GM23338 (cell line): ENCODE data around the gene HHEX. TPM values are rescaled to one million over a fixed set of nuclear protein-coding genes. Genes with fewer than 3 reads are reported as not detected.
"Not testable (repeated sequence)": the region's sequence is repeated elsewhere in the genome, so short reads cannot be mapped to it uniquely, and the experiment has no call there.

Experiments
- ATAC-seq: fragments of 200-7000 bp; cut with Tn5 transposase; 3 replicates; pipeline ENCODE4 v1.9.1; 2020
- DNase-seq: peaks from one replicate; pipeline ENCODE4 v3.0.0-alpha.2; 2015; ENCODE audit warnings: low spot score
- H2AFZ ChIP-seq: fragments of 200-600 bp; sonication (generic); 2 replicates; pipeline ENCODE4 v1.8.0; 2016; ENCODE audit warnings: antibody characterized with exemption, mild to moderate bottlenecking, moderate library complexity
- H3F3A ChIP-seq: fragments of 200-600 bp; sonication (generic); replicated peaks from 2 replicates; pipeline ENCODE4 v1.8.0; 2017; ENCODE audit warnings: antibody characterized with exemption, mixed run types, low read depth
- H3K27ac ChIP-seq: fragments of 200-600 bp; sonication (generic); 2 replicates; pipeline ENCODE4 v1.6.1; 2016; ENCODE audit warnings: low read depth
- H3K27me3 ChIP-seq: fragments of 200-600 bp; sonication (generic); 2 replicates; pipeline ENCODE4 v1.8.0; 2016; ENCODE audit warnings: mild to moderate bottlenecking, mixed run types, moderate library complexity; ENCODE audit not compliant: insufficient read depth
- H3K36me3 ChIP-seq: fragments of 200-600 bp; sonication (generic); 2 replicates; pipeline ENCODE4 v1.8.0; 2016; ENCODE audit warnings: mild to moderate bottlenecking; ENCODE audit not compliant: insufficient read depth
- H3K4me1 ChIP-seq: fragments of 200-600 bp; sonication (generic); 2 replicates; pipeline ENCODE4 v1.8.0; 2016; ENCODE audit warnings: mild to moderate bottlenecking, moderate library complexity; ENCODE audit not compliant: insufficient read depth
- H3K4me2 ChIP-seq: fragments of 200-600 bp; sonication (generic); 2 replicates; pipeline ENCODE4 v1.7.1; 2017; ENCODE audit warnings: mixed run types
- H3K4me3 ChIP-seq: fragments of 200-600 bp; sonication (generic); 2 replicates; pipeline ENCODE4 v1.6.1; 2016; ENCODE audit warnings: mixed run types
- H3K79me2 ChIP-seq: fragments of 200-600 bp; sonication (generic); replicated peaks from 2 replicates; pipeline ENCODE4 v1.8.0; 2017; ENCODE audit warnings: mild to moderate bottlenecking; ENCODE audit not compliant: insufficient read depth
- H3K9me2 ChIP-seq: fragments of 200-600 bp; sonication (generic); 2 replicates; pipeline ENCODE4 v1.8.0; 2017; ENCODE audit not compliant: insufficient read depth
- H4K20me1 ChIP-seq: fragments of 200-600 bp; sonication (generic); replicated peaks from 2 replicates; pipeline ENCODE4 v1.8.0; 2017; ENCODE audit warnings: mild to moderate bottlenecking; ENCODE audit not compliant: insufficient read depth
- H3K27ac Mint-ChIP-seq: 2 replicates; pipeline ENCODE4 v1.8.0; 2020; ENCODE audit warnings: inconsistent platforms, mild to moderate bottlenecking, moderate library complexity, mixed read lengths
- H3K27me3 Mint-ChIP-seq: 3 replicates; pipeline ENCODE4 v1.8.0; 2022; ENCODE audit warnings: low read depth, mild to moderate bottlenecking, moderate library complexity, mixed read lengths, inconsistent platforms; ENCODE audit not compliant: insufficient read depth, poor library complexity
- H3K36me3 Mint-ChIP-seq: 3 replicates; pipeline ENCODE4 v1.8.0; 2021; ENCODE audit warnings: low read depth, mild to moderate bottlenecking, inconsistent platforms, moderate library complexity, mixed read lengths
- H3K4me1 Mint-ChIP-seq: 3 replicates; pipeline ENCODE4 v1.8.0; 2020; ENCODE audit warnings: mild to moderate bottlenecking, inconsistent platforms, mixed read lengths
- H3K4me3 Mint-ChIP-seq: 3 replicates; pipeline ENCODE4 v1.8.0; 2021; ENCODE audit warnings: moderate library complexity, mild to moderate bottlenecking, inconsistent platforms, mixed read lengths
- H3K9me3 Mint-ChIP-seq: 3 replicates; pipeline ENCODE4 v1.8.0; 2020; ENCODE audit warnings: moderate library complexity, mild to moderate bottlenecking, inconsistent platforms, mixed read lengths
- CREB1 ChIP-seq: fragments of 250-450 bp; sonication (Bioruptor Pico); IDR thresholded peaks from 2 replicates; pipeline ENCODE4 v1.5.0; 2020; ENCODE audit warnings: low read depth, mild to moderate bottlenecking, moderate library complexity
- EZH2 ChIP-seq: fragments of 200-600 bp; sonication (generic); IDR thresholded peaks from one replicate; pipeline ENCODE4 v1.8.0; 2017; ENCODE audit warnings: antibody characterized with exemption, mild to moderate bottlenecking, low read depth; ENCODE audit not compliant: unreplicated experiment
- JUNB ChIP-seq: IDR thresholded peaks from one replicate; pipeline ENCODE4 v1.6.1; 2016; ENCODE audit warnings: antibody characterized with exemption; ENCODE audit not compliant: unreplicated experiment
- NANOG ChIP-seq: IDR thresholded peaks from 2 replicates; pipeline ENCODE4 v1.6.1; 2016; ENCODE audit warnings: antibody characterized with exemption, borderline replicate concordance
- POLR2AphosphoS5 ChIP-seq: IDR thresholded peaks from 2 replicates; pipeline ENCODE4 v1.6.1; 2016; ENCODE audit warnings: antibody characterized with exemption, low read depth
- REST ChIP-seq: IDR thresholded peaks from one replicate; pipeline ENCODE4 v1.6.1; 2018; ENCODE audit warnings: antibody characterized with exemption; ENCODE audit not compliant: unreplicated experiment
- STAT1 ChIP-seq: IDR thresholded peaks from one replicate; pipeline ENCODE4 v1.6.1; 2016; ENCODE audit warnings: antibody characterized with exemption; ENCODE audit not compliant: unreplicated experiment
- ZNF114 ChIP-seq: fragments of 250-450 bp; sonication (Bioruptor Pico); IDR thresholded peaks from 2 replicates; pipeline ENCODE4 v1.5.0; 2020; ENCODE audit warnings: mild to moderate bottlenecking, moderate library complexity
- ZNF331 ChIP-seq: fragments of 250-450 bp; sonication (Bioruptor Pico); IDR thresholded peaks from 2 replicates; pipeline ENCODE4 v1.5.0; 2020; ENCODE audit warnings: low read depth, mild to moderate bottlenecking, moderate library complexity
- polyA plus RNA-seq: library from polyadenylated mRNA; unstranded; fragments of >200 nt; fragmentation: Nextera tagmentation; extraction: Ambion mirVana; gene quantifications from 2 replicates; pipeline ENCODE4 v1.2.1, GENCODE V29; 2016
- total RNA-seq: library from RNA; depleted of rRNA; stranded (reverse); fragments of >200 nt; shearing (Covaris generic); gene quantifications from 2 replicates; pipeline ENCODE4 v1.2.3, GENCODE V29; 2014
- TF ChIP-seq, protein P1 (sequence below): fragments of 250-450 bp; sonication (Bioruptor Pico); IDR thresholded peaks from 2 replicates; pipeline ENCODE4 v1.5.0; 2020; ENCODE audit warnings: mild to moderate bottlenecking, moderate library complexity

Gene HHEX
- total and polyA plus RNA-seq, 2 experiments from 2014 or later = 0.59 to 2.0 TPM

DNA sequence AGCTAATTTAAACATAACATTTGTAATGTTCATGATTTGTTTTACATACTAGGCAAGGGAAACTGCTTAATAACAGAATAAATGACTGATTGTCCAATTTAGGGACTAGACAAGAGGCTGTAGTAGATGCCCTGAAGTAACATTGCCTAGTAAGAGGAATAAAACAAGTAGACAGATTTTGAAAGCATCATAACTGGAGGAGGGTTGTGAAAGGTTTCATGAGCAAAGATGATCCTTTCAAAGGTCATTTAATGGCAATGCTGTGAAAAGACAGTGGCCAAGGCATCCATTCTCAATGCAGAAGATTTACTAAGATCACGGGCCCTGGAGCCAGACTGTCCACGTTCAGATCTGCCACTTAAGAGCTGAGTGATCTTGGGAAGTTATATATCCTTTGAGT lies 44.8 kb upstream of the HHEX start (continued):
- TF ChIP-seq, protein P1, sequence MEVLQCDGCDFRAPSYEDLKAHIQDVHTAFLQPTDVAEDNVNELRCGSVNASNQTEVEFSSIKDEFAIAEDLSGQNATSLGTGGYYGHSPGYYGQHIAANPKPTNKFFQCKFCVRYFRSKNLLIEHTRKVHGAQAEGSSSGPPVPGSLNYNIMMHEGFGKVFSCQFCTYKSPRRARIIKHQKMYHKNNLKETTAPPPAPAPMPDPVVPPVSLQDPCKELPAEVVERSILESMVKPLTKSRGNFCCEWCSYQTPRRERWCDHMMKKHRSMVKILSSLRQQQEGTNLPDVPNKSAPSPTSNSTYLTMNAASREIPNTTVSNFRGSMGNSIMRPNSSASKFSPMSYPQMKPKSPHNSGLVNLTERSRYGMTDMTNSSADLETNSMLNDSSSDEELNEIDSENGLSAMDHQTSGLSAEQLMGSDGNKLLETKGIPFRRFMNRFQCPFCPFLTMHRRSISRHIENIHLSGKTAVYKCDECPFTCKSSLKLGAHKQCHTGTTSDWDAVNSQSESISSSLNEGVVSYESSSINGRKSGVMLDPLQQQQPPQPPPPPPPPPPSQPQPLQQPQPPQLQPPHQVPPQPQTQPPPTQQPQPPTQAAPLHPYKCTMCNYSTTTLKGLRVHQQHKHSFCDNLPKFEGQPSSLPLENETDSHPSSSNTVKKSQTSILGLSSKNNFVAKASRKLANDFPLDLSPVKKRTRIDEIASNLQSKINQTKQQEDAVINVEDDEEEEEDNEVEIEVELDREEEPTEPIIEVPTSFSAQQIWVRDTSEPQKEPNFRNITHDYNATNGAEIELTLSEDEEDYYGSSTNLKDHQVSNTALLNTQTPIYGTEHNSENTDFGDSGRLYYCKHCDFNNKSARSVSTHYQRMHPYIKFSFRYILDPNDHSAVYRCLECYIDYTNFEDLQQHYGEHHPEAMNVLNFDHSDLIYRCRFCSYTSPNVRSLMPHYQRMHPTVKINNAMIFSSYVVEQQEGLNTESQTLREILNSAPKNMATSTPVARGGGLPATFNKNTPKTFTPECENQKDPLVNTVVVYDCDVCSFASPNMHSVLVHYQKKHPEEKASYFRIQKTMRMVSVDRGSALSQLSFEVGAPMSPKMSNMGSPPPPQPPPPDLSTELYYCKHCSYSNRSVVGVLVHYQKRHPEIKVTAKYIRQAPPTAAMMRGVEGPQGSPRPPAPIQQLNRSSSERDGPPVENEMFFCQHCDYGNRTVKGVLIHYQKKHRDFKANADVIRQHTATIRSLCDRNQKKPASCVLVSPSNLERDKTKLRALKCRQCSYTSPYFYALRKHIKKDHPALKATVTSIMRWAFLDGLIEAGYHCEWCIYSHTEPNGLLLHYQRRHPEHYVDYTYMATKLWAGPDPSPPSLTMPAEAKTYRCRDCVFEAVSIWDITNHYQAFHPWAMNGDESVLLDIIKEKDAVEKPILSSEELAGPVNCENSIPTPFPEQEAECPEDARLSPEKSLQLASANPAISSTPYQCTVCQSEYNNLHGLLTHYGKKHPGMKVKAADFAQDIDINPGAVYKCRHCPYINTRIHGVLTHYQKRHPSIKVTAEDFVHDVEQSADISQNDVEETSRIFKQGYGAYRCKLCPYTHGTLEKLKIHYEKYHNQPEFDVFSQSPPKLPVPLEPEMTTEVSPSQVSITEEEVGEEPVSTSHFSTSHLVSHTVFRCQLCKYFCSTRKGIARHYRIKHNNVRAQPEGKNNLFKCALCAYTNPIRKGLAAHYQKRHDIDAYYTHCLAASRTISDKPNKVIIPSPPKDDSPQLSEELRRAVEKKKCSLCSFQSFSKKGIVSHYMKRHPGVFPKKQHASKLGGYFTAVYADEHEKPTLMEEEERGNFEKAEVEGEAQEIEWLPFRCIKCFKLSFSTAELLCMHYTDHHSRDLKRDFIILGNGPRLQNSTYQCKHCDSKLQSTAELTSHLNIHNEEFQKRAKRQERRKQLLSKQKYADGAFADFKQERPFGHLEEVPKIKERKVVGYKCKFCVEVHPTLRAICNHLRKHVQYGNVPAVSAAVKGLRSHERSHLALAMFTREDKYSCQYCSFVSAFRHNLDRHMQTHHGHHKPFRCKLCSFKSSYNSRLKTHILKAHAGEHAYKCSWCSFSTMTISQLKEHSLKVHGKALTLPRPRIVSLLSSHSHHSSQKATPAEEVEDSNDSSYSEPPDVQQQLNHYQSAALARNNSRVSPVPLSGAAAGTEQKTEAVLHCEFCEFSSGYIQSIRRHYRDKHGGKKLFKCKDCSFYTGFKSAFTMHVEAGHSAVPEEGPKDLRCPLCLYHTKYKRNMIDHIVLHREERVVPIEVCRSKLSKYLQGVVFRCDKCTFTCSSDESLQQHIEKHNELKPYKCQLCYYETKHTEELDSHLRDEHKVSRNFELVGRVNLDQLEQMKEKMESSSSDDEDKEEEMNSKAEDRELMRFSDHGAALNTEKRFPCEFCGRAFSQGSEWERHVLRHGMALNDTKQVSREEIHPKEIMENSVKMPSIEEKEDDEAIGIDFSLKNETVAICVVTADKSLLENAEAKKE (CRISPR knock-in tag) = no peak
- TF ChIP-seq STAT1 (no peak), ZNF331 (no peak), ZNF114 (CRISPR knock-in tag) (no peak), POLR2AphosphoS5 (no peak), REST (no peak), EZH2 (no peak), JUNB (no peak), NANOG (no peak), CREB1 (no peak)

- H3K4me3 Mint-ChIP-seq, H3K27ac Mint-ChIP-seq, H3F3A ChIP-seq, H3K4me3 ChIP-seq, H2AFZ ChIP-seq, H3K9me2 ChIP-seq, H3K4me2 ChIP-seq, H3K27me3 Mint-ChIP-seq, H4K20me1 ChIP-seq, H3K27ac ChIP-seq, ATAC-seq, H3K4me1 Mint-ChIP-seq, H3K27me3 ChIP-seq, DNase-seq, H3K4me1 ChIP-seq, H3K79me2 ChIP-seq, H3K9me3 Mint-ChIP-seq: not testable (repeated sequence)
- peaks cover 78% of the 10 kb centered on the region for H3K36me3 Mint-ChIP-seq
- H3K36me3 ChIP-seq = peaks cover 48% of the 10 kb centered on the region
Observed at GRCh38 chr10:92650864-92651263, 38.9 kb upstream of the HHEX start.
